Right lung (tissue), 5 donors: ENCODE measurements around the gene AKR7A2. TPM values are rescaled to one million over a fixed set of nuclear protein-coding genes. Genes with fewer than 3 reads are reported as not detected.

Experiments
- DNase-seq, 2 donors: peaks; one replicate each; pipeline ENCODE4 v3.0.0-alpha.2; 2013
- polyA plus RNA-seq, 5 donors: library from polyadenylated mRNA; unstranded; fragments of 120-200 nt; gene quantifications; one replicate each; pipeline versions ENCODE4 v1.2.1 to v1.2.3, GENCODE V29; 2013; ENCODE audit warnings: inconsistent platforms in 1 of 5, low replicate concordance in 1 of 5; ENCODE audit not compliant: insufficient read length in 5 of 5, insufficient read depth in 1 of 5

The AKR7A2 gene
- polyA plus RNA-seq, 5 donors, result 57.5 to 78.6 (median 66.4) TPM

DNA sequence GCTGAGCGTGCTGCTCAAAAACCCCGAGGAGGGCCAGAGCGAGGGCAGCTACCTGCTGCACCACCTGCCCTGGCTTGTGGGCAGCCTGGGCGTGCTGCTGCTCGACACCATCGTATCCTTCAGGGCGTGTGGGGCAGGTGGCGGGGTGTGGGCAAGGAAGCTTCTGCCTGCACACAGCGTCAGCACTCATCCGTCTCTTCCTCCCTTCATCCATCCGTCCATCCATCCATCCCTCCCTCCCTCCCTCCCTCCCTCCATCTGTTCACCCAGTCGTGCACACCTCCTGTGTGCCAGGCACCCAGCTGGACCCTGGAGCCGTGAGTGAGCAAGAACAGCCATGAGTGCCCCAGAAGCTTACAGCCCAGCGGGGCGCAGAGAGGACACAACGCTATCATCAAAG, 15.4 kb upstream of the AKR7A2 start:
- no peak for DNase-seq

- DNase-seq, result no peak
Measured at GRCh38 chr1:19326748-19327065, 14.8 kb upstream of the AKR7A2 start.

- no peak for DNase-seq
Measured at GRCh38 chr1:19325958-19326747, 14.2 kb upstream of the AKR7A2 start.

- no peak for DNase-seq
Measured at GRCh38 chr1:19325368-19325957, 13.5 kb upstream of the AKR7A2 start.

DNA sequence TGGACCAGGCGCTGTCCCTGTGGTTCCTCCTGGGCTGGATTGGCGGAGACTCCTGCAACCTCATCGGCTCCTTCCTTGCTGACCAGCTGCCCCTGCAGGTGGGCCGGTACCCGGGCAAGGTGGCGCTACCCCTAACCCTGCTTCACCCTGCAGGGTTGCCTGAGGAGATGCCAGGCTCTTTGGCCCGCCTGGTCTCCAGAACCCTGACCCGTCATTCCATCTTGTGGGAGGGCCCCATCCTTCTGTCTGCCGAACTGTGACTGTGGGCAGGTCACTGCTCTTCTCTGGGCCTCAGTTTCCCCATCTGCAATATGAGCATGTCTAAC, 12.7 kb upstream of the AKR7A2 start:
- no peak for DNase-seq

DNA sequence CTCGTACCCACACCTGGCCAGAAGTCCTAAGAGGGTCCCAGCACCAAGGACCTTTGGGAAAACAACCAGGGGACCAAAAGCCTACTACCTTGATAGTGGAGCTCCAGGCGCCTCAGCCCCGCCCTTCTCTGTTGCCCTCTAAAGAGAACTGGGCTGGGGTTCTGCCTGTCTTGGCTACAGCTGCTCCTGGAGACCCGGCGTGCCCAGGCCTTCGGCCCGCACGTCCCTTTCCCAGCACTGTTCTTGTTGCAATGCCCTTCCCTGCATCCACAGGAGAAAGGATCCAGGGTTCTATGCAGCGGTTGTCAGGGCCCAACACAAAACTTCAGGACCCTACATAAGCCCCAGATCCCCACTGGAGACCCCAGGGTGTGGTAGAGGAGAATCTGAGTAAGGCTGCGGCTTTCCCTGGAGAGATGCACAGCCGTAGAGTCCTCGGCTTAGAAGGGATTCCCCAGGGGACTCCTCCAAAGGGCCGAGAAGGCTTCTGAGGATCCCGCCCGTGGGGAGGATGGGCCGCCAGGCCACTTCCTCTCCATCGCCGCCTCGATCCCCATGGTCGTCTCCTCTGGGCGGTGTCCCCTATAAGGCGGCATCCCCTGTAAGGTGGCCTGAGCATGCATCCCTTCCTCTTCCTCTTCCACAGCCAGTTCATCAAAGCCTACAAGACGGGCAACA, 12.2 kb upstream of the AKR7A2 start:
- DNase-seq, result no peak

GRCh38 chr1:19322481-19322880, 10.5 kb upstream of the AKR7A2 start:
- DNase-seq, result no peak

DNA sequence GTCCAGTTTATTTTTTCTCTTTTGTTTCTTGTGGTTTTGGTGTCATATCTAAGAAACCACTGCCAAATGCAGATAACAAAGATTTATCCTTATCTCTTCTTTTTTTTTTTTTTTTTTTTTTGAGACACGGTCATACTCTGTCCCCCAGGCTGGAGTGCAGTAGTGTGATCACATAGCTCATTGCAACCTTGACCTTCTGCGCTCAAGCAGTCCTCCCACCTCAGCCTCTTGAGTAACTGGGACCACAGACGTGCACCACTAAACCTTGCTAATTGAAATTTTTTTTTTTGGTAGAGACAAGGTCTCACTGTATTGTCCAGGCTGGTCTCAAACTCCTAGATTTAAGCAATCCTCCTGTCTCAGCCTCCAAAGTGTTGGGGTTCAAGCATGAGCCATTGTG, 9.1 kb upstream of the AKR7A2 start:
- DNase-seq, result no peak

DNA sequence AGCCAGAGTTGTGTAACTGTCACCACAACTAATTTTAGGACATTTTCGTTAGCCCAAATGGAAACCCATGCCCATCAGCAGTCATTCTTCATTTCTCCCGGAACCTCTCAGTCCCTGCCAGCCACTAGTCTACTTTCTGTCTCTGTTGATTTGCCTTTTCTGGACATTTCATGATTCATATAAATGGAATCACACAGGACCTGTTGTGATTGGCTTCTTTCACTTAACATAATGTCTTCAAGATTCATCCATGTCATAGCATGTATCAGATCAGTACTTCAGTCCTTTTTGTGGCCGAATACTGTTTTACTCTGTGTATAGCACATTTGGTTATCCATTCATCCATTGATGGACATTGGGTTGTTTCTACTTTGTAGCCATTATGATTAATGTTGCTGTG, 7.3 kb upstream of the AKR7A2 start:
- DNase-seq, result no peak

DNA sequence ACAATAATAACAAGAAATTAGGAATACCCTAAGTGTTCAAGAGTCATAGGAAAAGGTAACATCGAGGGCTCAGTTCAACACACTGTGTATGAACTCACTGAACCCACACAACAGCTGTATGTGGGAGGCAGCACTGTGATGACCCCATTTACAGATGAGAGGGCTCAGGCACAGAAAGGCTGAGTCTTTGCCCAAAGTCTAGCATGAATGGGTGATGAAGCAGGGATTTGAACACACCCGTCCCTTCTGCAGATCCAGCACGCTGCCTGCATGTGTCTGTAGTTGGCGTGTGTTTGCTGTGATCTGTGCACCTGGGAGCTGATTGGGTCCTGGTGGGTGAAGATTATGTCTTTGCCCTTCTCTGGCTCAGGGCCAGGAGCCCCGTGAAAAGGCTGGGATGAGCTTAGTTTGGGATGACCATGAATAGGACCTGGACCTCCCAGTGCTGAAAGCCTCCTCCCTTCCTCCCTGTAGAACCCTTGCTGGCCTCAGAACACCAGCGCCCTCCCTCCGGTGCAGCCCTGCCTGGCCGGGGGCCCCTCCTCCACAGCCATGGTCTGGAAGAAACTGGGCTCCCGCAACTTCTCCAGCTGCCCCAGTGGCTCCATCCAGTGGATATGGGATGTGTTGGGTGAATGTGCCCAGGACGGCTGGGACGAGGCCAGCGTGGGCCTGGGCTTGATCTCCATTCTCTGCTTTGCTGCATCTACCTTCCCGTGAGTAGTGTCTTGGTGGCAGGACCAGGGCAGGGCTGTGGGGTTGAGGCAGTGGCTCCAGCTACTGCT, 5.4 kb upstream of the AKR7A2 start:
- DNase-seq, result no peak

GRCh38 chr1:19315378-19316198, 3.6 kb upstream of the AKR7A2 start:
- DNase-seq, result no peak

GRCh38 chr1:19313961-19314882, 2.3 kb upstream of the AKR7A2 start:
- no peak for DNase-seq

- no peak for DNase-seq
Measured at GRCh38 chr1:19313636-19313959, 1.7 kb upstream of the AKR7A2 start.

DNA sequence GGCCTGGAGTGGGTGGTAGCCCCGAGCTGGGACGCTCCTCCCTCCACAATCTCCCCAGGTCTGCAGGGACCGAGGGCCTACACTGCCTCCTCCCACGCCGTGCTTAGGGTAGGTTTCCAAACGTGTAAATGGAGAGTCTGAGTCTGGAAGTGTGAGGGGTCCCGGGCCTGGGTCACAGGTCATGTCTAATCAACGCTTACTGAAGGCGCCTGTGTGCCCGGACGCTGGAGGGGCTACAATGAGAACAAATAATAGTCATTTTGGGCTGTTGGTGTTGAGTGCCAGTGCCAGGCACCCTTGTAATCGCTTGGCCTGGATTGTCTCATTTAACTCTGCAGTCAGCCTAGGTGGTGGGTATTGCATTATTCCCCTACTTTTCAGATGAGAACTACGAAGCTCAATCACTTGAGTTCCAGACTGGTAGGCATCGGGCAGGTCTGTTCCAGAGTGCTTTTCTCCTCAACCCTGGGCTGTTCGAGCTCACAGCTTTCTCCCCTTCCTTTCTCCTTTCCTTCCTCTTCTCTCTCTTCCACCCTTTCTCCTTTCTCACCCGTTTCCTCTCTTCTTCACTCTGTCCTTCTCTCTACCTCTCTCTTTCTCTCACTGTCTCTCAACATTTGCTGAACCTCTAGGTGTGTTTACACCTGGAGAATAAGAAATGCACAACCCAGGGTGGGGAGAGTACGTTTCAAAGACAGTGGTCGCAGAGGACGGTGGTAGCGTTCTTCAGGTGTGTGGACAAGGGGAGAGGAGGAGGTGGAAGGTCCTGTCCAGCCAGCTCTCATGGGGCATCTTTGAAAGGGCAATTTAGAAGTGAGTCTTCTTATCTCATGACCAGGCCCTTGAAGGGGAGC, 1.1 kb upstream of the AKR7A2 start:
- no peak for DNase-seq

DNA sequence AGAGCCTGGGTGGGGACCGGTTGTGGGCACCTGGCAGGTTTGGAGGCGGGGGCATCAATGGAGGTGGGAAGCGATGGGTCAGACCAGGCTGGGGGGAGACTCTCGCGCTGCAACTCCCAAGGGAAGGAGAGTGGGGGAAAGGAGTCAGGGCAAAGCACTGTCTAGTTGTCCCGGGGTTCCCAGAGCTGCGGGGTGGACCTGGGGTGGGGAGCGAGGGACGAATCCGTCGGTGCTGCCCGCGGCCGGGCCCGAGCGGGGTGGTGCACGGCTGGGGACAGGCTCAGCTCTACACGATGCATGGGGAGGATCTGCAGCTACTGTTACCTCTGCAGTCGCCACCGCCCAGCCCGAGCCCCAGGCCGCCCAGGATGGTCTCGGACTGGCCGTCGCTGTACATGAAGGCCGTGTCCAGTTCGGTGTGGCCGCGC, 427 bp downstream of the AKR7A2 start:
- DNase-seq, result no peak

DNA sequence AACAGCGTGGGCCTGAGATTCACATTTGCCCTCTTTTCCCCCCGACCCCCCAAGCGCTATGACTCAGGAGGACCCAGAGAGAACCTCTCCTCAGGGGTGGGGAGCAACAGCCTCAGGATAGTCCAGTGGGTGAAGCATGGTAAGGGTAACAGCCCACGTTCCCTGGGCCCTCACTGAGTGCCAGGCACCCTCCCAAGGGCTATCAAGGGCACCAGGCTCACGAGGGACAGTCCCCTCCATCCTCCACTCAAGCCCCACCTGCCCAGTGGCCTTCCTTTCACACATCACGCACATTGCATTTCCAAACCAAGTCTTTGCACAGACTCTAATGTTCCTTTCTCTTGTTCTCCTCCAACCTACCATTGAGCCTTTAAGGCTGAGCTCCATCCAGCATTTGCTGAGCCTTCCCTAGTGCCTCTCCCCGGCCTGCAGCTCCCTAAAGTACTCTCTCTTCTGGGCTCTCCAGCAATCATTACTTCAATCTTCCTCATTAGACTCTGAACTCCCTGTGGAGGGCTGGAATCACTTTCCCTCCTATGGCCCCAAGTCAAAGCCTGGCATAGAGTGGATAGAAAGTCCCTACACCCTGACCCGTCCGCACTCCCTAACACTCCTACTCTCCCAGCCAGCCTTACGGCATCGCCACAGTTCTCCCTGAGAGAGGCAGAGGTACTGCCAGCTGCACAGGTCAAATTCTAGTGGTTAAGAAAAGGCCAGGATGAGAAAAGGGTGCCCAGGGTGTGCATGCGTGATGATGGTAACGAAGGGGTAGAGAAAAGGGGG, 1.0 kb downstream of the AKR7A2 start:
- no peak for DNase-seq

DNA sequence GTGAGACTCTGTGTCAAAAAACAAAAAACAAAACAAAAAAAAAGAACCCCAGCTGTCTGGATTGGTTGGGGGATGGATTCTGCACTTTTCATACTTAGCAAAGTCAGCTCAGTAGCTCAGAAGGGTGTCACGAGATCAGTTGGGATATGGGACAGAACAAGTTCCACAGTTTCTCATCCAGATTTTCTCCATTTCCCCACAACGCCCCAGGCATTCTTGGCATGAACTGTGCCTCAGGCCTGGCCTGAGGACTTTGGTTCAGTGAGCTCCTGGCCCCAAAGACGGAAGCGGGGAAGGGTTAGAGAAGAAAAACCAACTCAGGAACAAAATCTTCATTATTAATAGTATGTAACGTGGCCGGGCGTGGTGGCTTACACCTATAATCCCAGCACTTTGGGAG, 1.9 kb downstream of the AKR7A2 start:
- no peak for DNase-seq

DNA sequence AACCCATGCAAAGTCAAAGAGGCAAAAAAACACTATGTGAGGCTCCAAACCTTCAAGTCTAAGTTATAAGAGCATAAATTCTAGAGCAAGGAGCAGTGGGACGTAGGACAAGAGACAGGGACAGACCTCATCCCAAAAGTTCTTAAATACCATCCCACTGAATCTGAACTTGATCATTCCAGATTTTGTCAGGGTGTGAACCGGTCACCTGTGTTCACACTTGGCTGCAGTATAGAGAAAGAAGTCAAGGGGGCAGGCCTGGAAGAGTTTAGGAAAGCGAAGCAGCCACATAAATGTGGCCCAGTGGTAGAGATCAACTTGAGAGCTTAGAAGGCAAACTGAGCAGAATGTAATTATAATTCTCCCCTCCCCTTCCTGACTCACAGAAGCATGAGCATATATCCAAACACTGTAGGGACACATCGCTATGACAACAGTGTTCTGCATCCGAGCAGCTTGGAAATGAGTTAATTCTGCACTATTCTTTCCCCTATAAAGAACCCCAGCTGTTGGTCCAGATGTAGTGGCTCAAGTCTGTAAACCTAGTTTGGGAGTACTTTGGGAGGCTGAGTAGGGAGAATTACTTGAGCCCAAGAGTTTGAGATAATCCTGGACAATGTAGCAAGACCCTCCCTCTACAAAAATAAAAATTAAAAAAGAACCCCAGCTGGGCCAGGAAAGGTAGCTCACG, 2.7 kb downstream of the AKR7A2 start:
- DNase-seq, result no peak
